CD4-positive, alpha-beta T cell treated with Interleukin-2 at 100 ng/mL for 4 hours (primary cell): ENCODE data around the gene CD151.

Source experiments
- DNase-seq: peaks from one replicate; pipeline ENCODE4 v3.0.0-alpha.2; 2020; ENCODE audit warnings: low spot score

CD151 gene

GRCh38 chr11:829176-829846, 3.4 kb upstream of the CD151 start:
- DNase-seq: no peak

GRCh38 chr11:829847-830294, 2.9 kb upstream of the CD151 start:
- no peak for DNase-seq

- DNase-seq: peak; percentile 59
These were observed 2.2 kb upstream of the CD151 start for GRCh38 chr11:830295-831117.

GRCh38 chr11:831118-831864, 1.5 kb upstream of the CD151 start:
- DNase-seq: no peak

GRCh38 chr11:831961-832528, 707 bp upstream of the CD151 start:
- no peak for DNase-seq

GRCh38 chr11:833114-833791, 501 bp downstream of the CD151 start:
- no peak for DNase-seq

- no peak for DNase-seq
These were observed 1.1 kb downstream of the CD151 start for GRCh38 chr11:833849-834311.

- no peak for DNase-seq
These were observed 1.9 kb downstream of the CD151 start for GRCh38 chr11:834371-835316.

GRCh38 chr11:836274-836673, 3.5 kb downstream of the CD151 start:
- no peak for DNase-seq

- no peak for DNase-seq
These were observed 3.9 kb downstream of the CD151 start for GRCh38 chr11:836700-837099.

- no peak for DNase-seq
These were observed 4.6 kb downstream of the CD151 start for GRCh38 chr11:837189-837989.

- no peak for DNase-seq
These were observed 5.2 kb downstream of the CD151 start for GRCh38 chr11:837990-838307.

GRCh38 chr11:838441-839279, 5.9 kb downstream of the CD151 start:
- DNase-seq: no peak

- no peak for DNase-seq
These were observed 6.5 kb downstream of the CD151 start for GRCh38 chr11:839280-839623.

- DNase-seq: no peak
These were observed 7.3 kb downstream of the CD151 start for GRCh38 chr11:839875-840617.

GRCh38 chr11:841981-842369, 9.2 kb downstream of the CD151 start:
- DNase-seq: no peak

GRCh38 chr11:842370-843002, 9.7 kb downstream of the CD151 start, which contains the start of the genes POLR2L and TSPAN4:
TSS of gene POLR2L (minus strand) at chr11:842529. CDS start at chr11:842508, 21 bp downstream.
TSS of gene TSPAN4 (plus strand) at chr11:842852. CDS start at chr11:850305, 7,453 bp downstream.
- peak; percentile 88 for DNase-seq
